HT-29 (cell line): ENCODE measurements around the gene GLTP. TPM values are rescaled to one million over a fixed set of nuclear protein-coding genes. Genes with fewer than 3 reads are reported as not detected.

Experiments
- small RNA-seq: library from RNA; depleted of rRNA; stranded (forward); fragments of <200 nt; gene quantifications from one replicate; pipeline ENCODE3, GENCODE V24; 2014
- total RNA-seq: library from RNA; depleted of rRNA; stranded (reverse); fragments of >200 nt; shearing (Covaris generic); gene quantifications from 2 replicates; pipeline ENCODE4 v1.2.3, GENCODE V29; 2014; rRNA removed

The GLTP gene
- total RNA-seq, 1 experiment from 2014 or later, result 23.7 TPM

Small RNAs within 50 kb of the gene (small RNA-seq; reads per million reads assigned to genes)
- not detected for gene MIR4497
- gene RN7SL441P, result not detected

Other genes with a start within 250 kb of the GLTP start
- 4.8 and 5.1 TPM in 2 replicates for gene FAM222A, start 166.7 kb downstream of the GLTP start, total RNA-seq
- 0.05 TPM in 1 of 2 replicates, not detected in the other for gene TRPV4, start 47.1 kb downstream of the GLTP start, total RNA-seq
- 8.8 and 16.7 TPM in 2 replicates for gene TCHP, start 19.7 kb upstream of the GLTP start, total RNA-seq
- 9.8 and 15.3 TPM in 2 replicates for gene GIT2, start 115.8 kb upstream of the GLTP start, total RNA-seq
- 21.5 and 30.5 TPM in 2 replicates for gene ANKRD13A, start 118.9 kb upstream of the GLTP start, total RNA-seq
- gene C12orf76, start 168.0 kb upstream of the GLTP start, total RNA-seq, result 8.3 and 12.9 TPM in 2 replicates
- 5.5 and 5.8 TPM in 2 replicates for gene IFT81, start 243.8 kb upstream of the GLTP start, total RNA-seq